NCI-H2196 treated with DMSO at 0.1 percent for 48 hours (cell line): ENCODE measurements around the gene SLC4A5.
"Not testable (repeated sequence)": the region's sequence is repeated elsewhere in the genome, so short reads cannot be mapped to it uniquely, and the experiment has no call there.

Source experiments
- DNase-seq: peaks from one replicate; lab custom pipeline; 2025; ENCODE audit not compliant: unreplicated experiment; lab: John Stamatoyannopoulos, UW

The SLC4A5 gene

DNA sequence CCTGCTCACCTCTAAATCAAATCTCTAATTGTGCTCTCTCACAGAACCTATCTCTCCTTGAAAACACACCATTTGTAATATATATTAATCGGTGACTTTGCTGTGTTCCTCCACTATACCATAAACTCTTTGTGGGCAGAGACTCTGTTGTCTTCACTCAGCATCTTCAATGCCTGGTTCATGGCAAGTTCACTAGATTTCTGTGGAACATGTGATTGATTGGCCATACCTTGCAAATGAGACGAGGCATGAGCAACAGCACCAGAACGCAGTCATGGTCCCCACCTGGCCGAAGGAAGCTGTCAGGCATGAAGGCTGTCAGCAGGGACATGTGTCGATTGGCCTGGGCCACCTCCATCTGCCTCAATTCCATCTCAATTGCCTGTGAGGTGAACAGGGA is 25.3 kb upstream of the SLC4A5 start:
- DNase-seq: no peak

DNA sequence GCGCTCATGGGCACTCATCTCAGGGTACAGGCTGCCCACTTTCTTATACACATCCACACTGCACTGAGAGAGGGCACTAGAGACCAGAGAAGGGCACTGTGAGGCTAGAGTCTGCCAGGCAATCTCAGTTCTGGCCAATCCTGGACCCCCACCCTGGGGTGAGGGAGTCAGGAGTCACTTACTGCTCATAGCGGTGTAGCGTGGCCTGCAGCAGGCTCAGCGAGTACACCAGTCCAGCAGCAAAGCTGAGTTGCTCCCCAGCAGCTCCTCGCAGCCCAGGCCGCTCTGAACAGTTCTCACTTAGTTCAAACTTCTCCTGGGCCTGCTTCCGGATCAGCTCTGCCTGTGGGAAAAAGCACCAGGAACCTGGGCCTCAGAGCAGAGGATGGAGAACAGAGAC is 24.6 kb upstream of the SLC4A5 start:
- no peak for DNase-seq

DNA sequence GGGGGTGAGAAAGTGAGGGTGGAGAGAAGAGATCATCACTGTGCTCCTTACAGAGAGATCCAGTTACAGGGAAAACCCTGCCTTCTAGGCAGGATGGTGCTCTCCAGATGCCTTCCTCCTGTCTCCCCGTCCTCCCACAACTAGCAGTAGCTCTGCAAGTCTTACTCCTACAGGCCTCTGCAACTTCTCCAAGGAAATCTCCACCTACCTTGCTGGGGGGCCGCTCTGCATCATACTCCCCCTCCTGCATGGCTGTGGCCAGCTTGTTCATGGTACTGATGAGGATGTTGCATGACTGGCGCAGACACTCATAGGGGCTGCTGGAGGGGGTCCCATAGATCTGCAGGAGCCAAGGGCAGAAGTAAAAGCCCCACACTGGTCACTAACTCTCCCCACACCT is 22.8 kb upstream of the SLC4A5 start:
- no peak for DNase-seq

DNA sequence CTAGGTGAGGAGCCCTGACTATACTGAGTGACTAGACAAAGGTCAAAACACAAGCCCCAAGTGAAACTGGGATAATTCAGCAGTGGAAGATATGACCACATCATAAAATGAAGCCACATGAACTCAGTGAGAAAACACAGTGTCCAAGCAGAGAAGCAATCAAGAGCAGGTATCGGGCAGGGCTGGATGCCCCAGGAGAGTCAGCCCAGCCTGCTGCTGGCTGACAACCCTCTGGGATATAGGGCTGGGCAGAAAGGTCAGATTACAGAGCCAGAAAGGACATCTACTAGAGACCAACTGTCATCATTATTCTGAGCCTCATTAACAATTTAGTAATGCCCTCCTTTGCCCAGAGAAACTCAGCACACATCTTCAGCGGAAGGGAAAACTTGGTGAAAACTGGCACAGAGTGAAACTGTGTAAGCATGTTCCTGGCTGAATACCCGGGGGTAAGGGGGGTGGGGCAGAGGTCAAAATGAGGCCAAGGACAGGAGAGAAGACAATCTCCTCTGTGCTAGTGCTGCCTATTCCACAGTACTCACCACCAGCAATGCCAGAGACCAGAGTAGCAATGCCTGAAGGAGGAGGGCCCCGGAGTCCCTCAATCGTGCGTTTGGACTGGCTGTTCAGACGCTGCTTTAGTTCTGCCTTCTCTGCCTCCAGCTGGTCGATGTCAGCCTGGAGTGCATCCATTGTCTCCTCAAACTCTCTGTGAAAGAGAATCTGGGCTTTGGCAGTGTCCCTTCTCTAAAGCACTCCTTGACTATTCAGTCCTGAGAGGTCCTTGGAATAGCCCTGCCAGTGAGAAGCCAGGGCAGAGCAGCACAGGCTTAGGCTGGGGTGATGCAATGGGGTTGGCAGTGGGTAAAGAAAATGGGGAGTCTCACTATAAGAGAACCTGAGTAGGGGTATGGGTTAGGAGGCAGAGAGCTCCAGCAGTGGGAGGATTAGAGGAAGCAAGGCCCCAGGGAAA is 21.6 kb upstream of the SLC4A5 start:
- no peak for DNase-seq

DNA sequence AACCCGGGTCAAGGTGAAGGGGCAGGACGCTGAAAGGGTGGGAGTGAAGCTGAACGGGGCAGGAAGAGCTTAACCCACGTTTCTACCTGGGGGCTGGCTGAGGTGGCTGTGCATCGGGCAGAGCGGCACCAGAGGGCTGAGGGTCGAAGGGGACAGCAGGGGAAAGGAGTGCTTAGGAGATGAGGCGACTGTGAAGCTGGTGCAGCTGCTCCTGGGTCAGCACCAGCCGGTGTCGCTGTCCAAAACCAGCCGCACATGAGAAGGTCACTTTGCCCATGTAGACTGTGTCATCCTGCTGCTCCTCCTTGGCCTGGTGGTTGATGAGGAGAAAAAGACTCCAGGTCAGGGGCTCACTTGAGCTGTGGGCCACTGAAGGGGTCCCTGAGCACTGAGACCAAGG is 18.1 kb upstream of the SLC4A5 start:
- DNase-seq: no peak

DNA sequence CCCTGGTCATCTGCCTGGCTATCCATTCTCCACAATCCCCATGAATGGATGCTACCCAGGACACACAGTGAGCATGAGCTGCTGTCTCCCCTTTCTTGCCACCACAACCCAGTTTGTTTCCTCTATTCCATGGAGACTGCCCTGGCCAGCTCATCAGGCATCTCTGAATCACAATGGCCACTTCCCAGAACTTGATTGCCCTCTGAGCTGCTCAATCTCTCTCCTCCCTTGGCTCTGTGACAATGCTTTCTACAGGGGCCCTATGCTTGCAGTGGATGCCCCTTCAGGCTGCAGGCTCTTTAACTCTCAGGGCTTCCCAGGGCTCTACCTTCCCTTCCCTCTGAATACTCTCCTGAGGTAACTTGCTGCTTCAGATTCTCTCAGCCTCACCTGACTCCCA is 14.4 kb upstream of the SLC4A5 start:
- DNase-seq: no peak

DNA sequence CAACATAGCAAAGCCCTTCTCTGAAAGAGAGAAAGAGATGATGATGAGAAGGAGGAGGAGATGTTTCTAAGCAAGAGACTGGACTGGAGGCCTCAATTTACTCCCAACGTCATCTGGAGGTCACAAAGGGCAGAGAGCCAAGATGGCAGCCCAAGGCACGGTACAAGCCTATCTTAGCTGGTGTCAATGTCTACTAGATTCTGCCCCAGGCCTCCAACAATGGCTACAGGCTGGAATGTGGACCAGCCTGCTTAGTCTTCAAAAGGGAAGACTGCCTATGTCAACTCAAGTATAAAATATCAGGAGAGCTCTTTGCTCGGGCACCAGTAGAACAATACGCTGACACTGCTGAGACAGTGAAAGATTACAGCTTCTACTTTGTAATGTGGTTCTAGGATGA is 6.7 kb upstream of the SLC4A5 start:
- DNase-seq: no peak

DNA sequence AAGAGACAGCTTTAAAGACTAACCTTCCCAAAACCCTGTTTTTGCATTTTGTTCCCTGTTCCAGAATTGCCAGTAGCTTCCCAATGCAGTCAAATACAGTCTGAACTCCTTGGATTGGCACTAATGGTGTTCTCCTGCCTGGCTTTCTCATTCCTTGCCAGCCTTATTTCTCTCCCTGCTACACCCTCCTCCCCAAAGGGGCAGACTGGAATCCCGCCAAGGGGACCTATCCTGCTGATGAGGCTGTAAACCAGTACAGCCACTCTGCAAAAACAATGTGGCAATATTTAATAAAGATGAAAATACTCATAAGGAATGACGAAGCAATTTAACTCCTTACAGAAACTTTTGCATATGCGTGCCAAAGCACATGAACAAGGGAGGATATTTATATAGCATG is 4.5 kb upstream of the SLC4A5 start:
- no peak for DNase-seq

DNA sequence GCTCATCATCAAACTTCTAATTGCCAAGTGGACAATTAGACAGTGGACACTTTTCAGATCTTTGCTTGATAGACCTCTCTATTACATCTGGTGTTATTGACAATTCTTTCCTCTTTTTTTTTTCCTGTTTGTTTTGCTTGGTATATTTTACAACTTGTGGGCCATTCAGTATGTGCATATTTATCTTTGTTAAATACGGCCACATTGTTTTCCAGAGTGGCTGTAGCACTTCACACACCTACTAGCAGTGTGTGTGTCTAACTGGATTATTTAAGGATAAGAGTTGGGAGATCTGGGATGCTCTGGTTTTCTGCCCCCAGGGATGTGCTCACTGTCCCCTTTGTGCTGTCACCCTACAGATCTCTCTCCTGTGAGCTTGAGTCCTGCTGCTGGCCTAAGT is 4.1 kb upstream of the SLC4A5 start:
- DNase-seq: no peak

DNA sequence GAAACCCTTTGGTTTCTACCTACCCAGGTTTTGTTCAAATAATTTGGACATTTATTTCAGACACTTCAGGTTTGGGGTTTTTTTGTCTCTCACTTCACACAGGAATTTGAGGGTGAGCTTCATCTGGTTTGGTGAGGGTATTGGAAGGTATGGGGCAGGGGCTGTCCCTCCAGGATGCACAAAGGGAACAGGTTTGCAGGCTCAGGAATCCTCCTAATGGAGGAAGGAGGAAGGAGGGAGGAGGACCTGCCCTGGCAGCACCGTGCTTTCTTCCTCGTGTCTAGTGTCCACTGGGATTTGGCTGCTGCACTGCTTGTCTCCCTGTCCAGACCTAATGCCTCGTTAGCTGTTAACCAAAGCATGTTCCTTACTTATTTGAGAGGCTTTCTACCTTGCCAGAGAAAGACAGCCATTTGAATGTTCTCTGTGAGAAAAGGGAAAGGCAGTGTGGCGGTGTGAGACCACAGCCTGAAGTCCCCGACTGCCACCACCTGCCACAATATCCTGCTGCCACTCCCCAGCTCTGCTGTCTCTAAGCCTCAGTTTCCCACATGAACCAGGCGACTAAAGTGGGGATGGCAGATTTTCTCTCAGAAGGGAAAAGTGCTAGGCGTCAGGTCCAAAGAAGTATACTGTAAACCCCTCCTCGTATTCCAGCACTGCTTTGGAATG is 2.2 kb upstream of the SLC4A5 start:
- no peak for DNase-seq

DNA sequence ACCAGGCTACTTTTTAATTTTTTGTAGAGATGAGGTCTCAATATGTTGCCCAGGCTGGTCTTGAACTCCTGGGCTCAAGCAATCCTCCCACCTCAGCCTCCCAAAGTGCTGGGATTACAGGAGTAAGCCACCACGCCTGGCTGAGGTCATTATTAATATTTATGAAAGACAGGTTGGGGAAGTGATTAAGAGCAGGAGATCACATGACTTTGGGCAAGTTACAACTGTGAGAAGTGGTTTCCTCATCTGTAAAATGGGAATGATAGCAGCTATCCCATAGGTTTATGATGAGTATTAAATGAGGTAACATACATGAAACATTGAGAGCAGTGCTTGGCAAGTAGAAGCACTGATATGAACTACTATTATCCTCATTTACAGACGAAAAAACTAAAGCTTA is 7.0 kb downstream of the SLC4A5 start:
- DNase-seq: not testable (repeated sequence)

DNA sequence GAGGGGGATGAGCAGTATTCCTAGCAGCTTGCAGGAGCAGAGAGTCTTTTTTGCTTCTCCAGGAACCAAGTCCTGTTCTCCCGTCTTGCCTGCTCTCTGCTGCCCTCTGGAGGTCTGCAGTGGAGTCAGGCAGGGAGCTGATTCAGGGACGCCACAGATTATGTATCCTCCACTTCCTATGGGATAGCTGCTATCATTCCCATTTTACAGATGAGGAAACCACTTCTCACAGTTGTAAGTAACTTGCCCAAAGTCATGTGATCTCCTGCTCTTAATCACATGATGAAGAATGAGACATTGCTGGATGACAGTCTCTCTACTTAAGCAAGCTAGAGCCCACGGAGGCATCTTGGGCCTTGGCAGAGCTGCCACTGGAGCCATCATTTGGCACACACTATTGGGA is 8.3 kb downstream of the SLC4A5 start:
- DNase-seq: no peak

DNA sequence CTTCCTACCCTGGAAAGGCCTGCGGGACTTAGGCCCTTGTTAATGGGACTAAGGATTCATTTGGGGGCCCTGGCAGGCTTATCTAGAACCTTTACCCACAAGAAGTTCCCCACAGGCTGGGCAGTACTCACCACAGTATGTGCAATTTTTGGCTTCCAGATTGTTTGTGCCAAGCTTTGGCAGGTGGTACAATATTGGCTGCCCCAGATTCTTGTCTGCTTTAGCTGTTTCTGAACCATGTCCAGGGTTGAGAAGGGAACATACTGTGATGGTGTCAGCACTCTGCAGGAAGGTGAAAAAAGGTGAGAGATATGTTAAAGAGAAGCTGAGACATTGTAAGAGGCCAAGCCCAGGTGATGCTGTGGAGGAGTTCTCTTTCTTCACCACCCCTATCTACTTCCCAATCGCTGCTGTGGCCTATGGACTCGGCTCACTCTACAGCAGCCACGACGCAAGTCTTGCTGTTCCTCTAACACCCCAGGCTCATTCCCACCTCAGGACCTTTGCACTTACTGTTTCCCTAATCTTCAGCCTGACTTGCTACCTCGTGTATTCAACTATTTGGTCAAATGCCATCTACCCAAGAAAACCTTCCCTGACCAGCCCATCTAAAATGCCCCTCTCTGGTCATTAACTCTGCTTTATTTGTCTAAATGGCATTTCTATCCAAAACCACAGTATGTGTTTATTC is 9.2 kb downstream of the SLC4A5 start:
- DNase-seq: no peak

DNA sequence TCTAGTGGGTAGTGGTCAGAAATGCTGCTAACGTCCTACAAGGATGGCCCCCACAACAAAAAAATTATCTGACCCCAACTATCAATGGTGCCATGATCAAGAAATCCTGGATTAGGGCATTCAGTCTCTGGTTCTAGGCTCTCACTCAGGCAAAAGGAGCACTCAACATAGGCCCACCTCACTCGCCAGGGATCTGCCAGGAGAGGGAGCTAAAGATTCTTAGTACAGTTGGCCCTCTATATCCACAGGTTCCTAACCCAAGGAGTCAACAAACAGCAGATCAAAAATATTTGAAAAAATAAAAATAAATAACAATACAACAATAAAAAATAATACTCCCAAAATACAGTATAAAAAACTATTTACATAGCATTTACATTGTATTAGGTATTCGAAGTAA is 10.0 kb downstream of the SLC4A5 start:
- DNase-seq: peak; percentile 11

DNA sequence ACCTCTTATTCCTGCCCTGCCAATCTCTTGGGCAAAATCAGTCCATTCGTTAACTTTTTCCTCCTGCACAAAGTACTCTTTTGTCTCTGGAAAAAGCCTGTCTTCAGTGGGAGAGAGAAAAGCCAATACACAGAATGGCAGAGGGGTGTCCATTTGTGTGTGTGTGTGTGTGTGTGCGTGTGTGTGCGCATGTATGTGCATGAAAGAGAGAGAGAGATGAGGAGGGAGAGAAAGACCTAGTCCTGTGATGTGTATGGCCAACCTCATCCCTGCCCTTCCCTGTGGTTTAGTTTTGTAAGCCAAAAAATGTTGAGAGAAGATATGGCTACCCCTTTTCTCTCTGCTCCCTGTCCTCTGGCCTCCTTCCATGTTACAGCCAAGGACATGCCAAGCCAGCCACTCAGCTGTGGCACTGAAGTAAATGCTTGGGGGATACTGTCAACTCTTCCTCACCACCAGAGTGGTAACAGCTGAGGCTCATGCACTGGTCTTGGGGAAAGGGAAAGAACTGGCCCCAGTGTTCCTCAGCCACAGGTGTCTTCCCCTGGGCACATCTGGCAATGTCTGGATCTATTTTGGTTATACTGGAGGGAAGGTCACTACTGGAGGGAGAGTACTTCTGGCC is 10.6 kb downstream of the SLC4A5 start:
- no peak for DNase-seq

DNA sequence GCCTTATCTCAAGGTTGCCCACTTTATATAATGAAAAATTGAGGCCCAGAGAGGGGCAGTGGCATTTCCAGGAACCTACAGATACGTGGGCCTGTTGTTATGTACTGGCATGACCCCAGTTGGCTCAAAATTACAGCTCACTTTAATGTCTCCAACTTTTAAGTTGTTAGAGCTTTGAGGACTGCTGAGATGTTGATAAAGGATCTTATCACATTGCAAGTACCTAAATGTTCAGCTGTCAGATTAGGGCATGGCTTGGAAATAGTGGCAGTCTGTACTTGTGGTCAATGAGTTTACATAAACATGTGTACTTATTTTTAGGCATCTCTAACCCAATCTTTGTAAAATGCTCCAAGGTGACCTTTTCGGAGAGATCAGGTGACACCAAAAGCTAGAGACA is 14.6 kb downstream of the SLC4A5 start:
- no peak for DNase-seq

DNA sequence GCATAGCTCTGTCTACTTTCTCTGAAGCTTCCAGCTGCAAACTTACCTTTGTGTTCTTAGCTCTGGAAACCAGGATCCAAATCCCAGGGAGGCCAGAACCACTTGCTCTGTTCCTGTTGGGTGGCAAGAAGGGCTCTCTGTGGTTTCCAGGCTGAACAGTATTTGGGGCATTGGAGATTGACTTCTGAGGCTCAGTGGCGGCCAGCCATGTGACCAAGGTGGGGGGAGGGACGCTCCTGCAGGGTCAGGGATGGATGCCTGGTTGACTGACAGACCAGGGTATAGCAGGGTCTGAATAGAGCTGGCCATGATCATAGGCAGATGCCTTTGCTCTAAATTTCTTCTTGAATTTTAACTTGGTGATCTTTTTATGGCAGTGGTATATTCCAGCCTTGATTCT is 15.1 kb downstream of the SLC4A5 start:
- DNase-seq: no peak

DNA sequence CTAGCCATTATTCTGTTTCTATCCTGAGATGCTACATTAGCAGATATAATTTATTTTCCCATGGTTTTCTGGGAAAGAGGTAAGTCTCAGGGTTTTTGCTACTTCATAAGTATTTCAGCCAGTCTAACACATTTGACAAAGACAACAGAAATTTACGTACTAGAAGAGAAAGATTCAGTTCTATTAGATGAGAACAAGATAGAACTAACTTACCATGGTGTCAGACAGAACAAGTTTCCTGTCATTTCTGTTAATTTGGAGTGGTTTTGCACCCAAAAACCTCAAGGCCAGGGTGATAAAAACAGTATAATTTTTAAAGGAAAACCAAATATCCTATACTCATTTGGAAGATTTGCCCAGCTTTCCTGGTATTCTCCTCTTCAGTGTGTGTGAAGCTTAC is 15.6 kb downstream of the SLC4A5 start:
- no peak for DNase-seq

DNA sequence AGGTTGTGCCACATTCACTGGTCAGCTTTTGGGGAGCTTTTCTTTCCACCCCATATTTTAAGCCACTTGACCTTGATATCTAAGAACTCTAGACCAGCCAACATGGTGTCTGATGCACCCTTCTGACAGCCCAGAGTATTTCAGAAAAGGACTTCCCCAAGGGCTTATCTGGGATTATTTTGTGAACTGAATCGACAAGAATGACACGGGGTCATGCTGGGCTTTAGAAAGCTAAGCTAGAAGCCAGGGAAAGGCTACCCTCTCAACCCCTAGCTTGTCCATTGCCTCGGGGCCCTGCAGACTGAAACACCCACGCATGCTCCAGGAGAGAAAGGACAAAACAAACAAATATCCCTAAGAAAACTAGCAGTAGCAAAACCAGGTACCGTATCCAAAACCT is 16.0 kb downstream of the SLC4A5 start:
- no peak for DNase-seq

DNA sequence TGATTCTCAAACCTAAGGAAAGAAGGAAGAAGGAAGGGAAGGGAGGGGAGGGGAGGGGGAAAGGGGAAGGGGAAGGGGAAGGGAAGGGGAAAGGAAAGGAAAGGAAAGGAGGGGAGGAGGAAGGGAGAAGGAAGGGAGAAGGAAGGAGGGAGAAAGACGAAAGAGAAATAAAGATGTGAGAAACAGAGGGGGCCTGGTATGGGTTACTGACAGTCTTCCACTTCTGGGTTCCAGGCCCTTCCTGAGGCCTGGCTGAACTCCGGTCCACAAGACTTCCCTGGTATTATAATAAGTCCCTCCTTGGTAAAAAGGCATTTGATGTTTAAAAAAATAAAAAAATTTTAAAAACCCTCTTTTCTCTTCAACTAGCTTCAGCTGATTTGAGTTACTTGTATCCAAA is 17.4 kb downstream of the SLC4A5 start:
- DNase-seq: no peak

DNA sequence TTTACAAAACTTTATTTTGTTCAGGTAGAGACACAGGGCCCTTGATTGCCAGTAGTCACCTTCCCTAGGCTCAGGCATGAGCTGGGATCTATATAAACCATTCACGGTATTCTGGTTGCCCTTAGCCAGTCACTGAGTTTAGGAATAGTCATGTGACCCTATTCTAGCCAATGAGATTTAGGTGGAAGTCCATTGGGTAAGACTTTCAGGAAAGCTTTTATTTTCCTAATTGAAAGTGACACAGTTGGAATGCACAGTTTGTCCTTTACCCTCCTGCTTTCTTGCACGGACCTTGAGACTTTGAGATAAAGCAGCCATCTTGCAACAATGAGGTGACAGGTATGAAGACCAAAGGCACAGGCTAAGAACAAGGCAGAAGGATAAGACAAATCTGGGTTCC is 21.5 kb downstream of the SLC4A5 start:
- no peak for DNase-seq
